ENCODE data around the gene RAB8B.

The RAB8B gene

GRCh38 chr15:63198371-63199250, 9.2 kb downstream of the RAB8B start (continued):
- peak; percentile 94 for TF ChIP-seq PRDM10 (tag by site-specific recombination; IDR thresholded peaks at IDR 0.05)
- no peak for TF ChIP-seq RBAK (tag by site-specific recombination; IDR thresholded peaks at IDR 0.05)
- TF ChIP-seq, protein P1, sequence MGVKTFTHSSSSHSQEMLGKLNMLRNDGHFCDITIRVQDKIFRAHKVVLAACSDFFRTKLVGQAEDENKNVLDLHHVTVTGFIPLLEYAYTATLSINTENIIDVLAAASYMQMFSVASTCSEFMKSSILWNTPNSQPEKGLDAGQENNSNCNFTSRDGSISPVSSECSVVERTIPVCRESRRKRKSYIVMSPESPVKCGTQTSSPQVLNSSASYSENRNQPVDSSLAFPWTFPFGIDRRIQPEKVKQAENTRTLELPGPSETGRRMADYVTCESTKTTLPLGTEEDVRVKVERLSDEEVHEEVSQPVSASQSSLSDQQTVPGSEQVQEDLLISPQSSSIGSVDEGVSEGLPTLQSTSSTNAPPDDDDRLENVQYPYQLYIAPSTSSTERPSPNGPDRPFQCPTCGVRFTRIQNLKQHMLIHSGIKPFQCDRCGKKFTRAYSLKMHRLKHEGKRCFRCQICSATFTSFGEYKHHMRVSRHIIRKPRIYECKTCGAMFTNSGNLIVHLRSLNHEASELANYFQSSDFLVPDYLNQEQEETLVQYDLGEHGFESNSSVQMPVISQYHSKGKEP (tag by site-specific recombination; IDR thresholded peaks at IDR 0.05) = peak; percentile 70; the same call in 1 of the 2 replicates
- 0 out of 2 replicates have a peak, but pooled peaks have one; percentile 18 for TF ChIP-seq ZNF610 (tag by site-specific recombination; IDR thresholded peaks at IDR 0.05; ENCODE audit: borderline replicate concordance)
- TF ChIP-seq PRDM1 (tag by site-specific recombination; IDR thresholded peaks at IDR 0.05) = peak; percentile 61
- TF ChIP-seq ZNF549 (tag by site-specific recombination; IDR thresholded peaks at IDR 0.05) = no peak
- 0 out of 2 replicates have a peak, but pooled peaks have one; percentile 9 for TF ChIP-seq ZBTB17 (tag by site-specific recombination; IDR thresholded peaks at IDR 0.05)
- no peak for TF ChIP-seq ZNF223 (tag by site-specific recombination; IDR thresholded peaks at IDR 0.05)
- no peak for TF ChIP-seq ZNF221 (tag by site-specific recombination; IDR thresholded peaks at IDR 0.05; ENCODE audit: borderline replicate concordance)

GRCh38 chr15:63200464-63201249, 11.3 kb downstream of the RAB8B start:
- CTCF ChIA-PET = no interaction called here
- POLR2A ChIA-PET = no interaction called here
- no peak overlapping the region for H3K27ac ChIP-seq (ENCODE audit: extremely low read depth, low read depth, low read length)
- peaks cover 5% of the 10 kb centered on the region; the same call in 1 of the 2 replicates for H3K4me1 ChIP-seq (ENCODE audit: control insufficient read depth, insufficient read depth, low read length)
- no peak for TF ChIP-seq ZBTB20 (tag by site-specific recombination; IDR thresholded peaks at IDR 0.05)
- no peak for TF ChIP-seq ZNF350 (tag by site-specific recombination; IDR thresholded peaks at IDR 0.05)
- H3K9me3 ChIP-seq (ENCODE audit: control insufficient read depth, insufficient read depth, low read depth, low read length) = no peaks in the 10 kb centered on the region
- H3K36me3 ChIP-seq (ENCODE audit: control insufficient read depth in 2 of 2, insufficient read depth in 1 of 2, low read length in 2 of 2) = no peaks in the 10 kb centered on the region
- no peak overlapping the region for H3K4me3 ChIP-seq (ENCODE audit: low read depth, low read length)

GRCh38 chr15:63202861-63203260, 13.5 kb downstream of the RAB8B start:
- Histone ChIP-seq H3K4me3 (ENCODE audit: low read depth, low read length) (no peak overlapping the region), H3K9me3 (ENCODE audit: control insufficient read depth, insufficient read depth, low read depth, low read length) (no peaks in the 10 kb centered on the region), H3K27ac (ENCODE audit: extremely low read depth, low read depth, low read length) (no peak overlapping the region), H3K4me1 (ENCODE audit: control insufficient read depth, insufficient read depth, low read length) (peaks cover 5% of the 10 kb centered on the region; the same call in 1 of the 2 replicates), H3K36me3 (ENCODE audit: control insufficient read depth in 2 of 2, insufficient read depth in 1 of 2, low read length in 2 of 2) (no peaks in the 10 kb centered on the region)
- POLR2A ChIA-PET = interaction anchor here (1.2 kb wide), 1 partner anchor 14 kb away, joined by 4 read pairs; the partner anchor contains the start of gene RAB8B
- CTCF ChIA-PET = no interaction called here
- TF ChIP-seq ZNF518A (tag by site-specific recombination; conservative IDR thresholded peaks at IDR 0.05; ENCODE audit: low read depth) (no peak), ZNF555 (tag by site-specific recombination; conservative IDR thresholded peaks at IDR 0.05) (no peak), ZNF335 (tag by site-specific recombination; conservative IDR thresholded peaks at IDR 0.05) (no peak), ZNF16 (tag by site-specific recombination; IDR thresholded peaks at IDR 0.05; ENCODE audit: low read depth) (no peak), ZNF37A (tag by site-specific recombination; IDR thresholded peaks at IDR 0.05) (no peak)
- TF ChIP-seq, protein P2, sequence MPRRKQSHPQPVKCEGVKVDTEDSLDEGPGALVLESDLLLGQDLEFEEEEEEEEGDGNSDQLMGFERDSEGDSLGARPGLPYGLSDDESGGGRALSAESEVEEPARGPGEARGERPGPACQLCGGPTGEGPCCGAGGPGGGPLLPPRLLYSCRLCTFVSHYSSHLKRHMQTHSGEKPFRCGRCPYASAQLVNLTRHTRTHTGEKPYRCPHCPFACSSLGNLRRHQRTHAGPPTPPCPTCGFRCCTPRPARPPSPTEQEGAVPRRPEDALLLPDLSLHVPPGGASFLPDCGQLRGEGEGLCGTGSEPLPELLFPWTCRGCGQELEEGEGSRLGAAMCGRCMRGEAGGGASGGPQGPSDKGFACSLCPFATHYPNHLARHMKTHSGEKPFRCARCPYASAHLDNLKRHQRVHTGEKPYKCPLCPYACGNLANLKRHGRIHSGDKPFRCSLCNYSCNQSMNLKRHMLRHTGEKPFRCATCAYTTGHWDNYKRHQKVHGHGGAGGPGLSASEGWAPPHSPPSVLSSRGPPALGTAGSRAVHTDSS (tag by site-specific recombination; IDR thresholded peaks at IDR 0.05) = no peak
